ENCODE results near the gene PDCD1.
"Not testable (repeated sequence)": the region's sequence is repeated elsewhere in the genome, so short reads cannot be mapped to it uniquely, and the experiment has no call there.

The PDCD1 gene

GRCh38 chr2:241833756-241834526 lies 24.8 kb downstream of the PDCD1 start:
- not testable (repeated sequence) for DNase-seq (ENCODE audit: low spot score)

DNA sequence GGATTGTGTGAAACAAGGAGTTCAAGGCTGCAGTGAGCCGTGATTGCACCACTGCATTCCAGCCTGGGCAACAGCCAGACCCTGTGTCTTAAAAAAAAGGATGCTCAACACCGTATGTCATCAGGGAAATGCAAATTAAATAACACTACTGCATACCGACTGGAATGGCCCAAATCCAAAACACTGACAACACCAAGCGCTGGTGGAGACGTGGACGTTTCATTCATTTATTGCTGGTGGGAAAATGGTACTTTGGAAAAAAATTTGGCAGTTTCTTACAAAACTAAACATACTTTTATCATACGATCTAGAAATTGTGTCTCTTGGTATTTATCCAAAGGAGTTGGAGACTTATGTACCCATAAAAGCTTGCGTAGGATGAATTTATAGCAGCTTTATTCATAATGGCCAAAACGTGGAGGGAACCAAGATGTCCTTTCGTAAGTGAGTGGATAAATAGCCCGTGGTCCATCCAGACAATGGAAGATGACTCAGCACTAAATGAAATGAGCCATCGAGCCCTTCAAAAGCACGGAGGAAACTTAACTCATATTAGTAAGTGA lies 25.5 kb downstream of the PDCD1 start:
- no peak for DNase-seq (ENCODE audit: low spot score)

DNA sequence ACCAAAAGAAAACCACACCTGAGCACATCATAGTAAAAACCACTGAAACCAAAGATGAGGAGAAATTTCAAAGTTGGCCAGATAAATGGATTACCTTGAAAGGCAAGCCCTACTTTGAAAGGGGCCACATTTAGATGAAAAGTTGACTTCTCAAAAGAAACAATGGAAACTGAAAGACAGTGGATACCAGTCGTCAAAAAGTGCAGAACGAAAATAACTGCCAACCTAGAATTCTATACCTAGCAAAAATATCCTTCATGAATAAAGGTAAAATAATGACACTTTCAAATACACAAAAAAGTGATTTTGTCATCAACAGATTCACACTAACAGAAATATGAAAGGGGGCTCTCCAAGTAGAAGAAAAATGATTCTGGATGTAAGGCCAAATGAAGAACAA lies 31.3 kb downstream of the PDCD1 start:
- no peak for DNase-seq (ENCODE audit: low spot score)

DNA sequence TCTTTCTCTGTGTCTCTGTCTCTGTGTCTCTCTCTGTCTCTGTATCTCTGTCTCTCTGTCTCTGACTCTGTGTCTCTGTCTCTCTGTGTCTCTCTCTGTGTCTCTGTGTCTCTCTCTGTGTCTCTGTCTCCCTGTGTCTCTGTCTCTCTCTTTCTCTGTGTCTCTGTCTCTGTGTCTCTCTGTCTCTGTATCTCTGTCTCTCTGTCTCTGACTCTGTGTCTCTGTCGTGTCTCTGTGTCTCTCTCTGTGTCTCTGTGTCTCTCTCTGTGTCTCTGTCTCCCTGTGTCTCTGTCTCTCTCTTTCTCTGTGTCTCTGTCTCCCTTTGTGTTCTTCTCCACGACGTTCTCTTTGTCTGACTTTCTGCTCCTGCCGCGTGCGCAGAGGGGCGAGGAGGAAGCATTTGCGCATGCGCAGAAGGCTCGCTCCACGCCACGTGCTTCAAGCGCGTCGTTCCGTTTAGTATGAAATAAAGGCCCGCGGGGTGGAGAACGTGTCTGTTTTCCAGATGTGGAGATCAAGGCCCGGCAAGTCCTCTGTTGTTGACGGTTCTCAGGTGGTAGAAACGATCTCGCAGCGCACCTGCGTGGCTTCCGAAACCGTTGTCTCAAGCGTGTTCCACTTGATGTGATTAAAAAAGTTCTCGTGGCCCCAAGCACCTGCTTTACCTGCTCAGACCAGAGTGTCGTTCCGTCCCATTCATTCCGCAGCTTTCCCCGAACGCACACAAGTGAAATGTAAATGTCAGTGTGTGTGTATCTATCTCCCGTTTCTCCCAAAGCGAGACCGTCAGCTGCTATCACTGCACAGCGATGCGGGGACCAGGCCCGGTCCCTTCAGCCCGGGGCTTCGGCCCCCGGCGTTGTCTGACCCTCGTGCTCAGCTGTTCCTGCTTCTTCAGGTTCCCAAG lies 34.9 kb downstream of the PDCD1 start:
- DNase-seq (ENCODE audit: low spot score): not testable (repeated sequence)

DNA sequence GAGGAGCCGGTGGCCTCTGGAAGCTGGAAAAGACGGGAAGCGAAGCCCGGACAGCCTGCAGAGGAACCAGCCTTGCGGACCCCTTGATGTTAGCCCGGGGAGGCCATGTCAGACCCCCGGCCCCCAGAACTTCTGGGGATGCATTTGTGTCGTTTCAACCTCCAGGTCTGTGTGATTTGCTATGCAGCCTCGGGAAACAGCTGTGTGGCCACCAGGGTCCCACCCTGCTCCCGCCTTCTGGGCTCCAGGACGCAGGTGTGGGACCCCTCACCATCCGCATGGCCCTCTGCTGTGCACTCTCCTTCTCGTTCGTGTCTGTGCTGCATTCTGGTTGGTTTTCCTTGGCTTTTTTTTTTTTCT lies 36.5 kb downstream of the PDCD1 start:
- DNase-seq (ENCODE audit: low spot score): no peak

GRCh38 chr2:241821460-241822263 lies 37.0 kb downstream of the PDCD1 start:
- no peak for DNase-seq (ENCODE audit: low spot score)

- DNase-seq (ENCODE audit: low spot score): no peak
Measured at GRCh38 chr2:241820625-241821384, 37.9 kb downstream of the PDCD1 start.

DNA sequence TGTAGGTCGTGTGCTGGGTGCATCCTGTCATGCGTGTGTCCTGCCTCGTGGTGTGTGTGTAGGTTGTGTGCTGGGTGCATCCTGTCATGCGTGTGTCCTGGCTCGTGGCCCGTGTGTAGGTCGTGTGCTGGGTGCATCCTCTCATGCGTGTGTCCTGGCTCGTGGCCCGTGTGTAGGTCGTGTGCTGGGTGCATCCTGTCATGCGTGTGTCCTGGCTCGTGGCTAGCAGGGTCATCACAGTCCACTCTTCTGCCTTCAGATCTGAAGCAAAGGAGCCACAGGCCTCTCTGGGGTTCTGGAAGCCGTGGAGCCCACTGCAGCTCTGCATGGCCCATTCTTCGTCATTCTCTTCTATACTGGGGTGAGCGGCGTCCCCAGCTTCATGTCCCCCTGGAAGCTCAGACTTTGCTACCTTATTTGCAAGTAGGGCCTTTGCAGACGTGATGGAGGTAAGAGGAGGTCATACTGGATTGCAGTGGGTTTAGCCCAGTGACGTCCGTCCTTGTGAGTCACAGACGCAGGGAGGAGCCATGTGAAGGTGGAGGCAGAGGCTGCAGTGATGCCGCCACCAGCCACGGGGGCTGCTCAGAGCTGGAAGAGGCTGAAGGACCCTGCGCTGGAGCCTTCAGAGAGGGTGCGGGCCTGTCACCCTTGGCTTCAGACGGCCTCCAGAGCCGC lies 38.6 kb downstream of the PDCD1 start:
- not testable (repeated sequence) for DNase-seq (ENCODE audit: low spot score)

DNA sequence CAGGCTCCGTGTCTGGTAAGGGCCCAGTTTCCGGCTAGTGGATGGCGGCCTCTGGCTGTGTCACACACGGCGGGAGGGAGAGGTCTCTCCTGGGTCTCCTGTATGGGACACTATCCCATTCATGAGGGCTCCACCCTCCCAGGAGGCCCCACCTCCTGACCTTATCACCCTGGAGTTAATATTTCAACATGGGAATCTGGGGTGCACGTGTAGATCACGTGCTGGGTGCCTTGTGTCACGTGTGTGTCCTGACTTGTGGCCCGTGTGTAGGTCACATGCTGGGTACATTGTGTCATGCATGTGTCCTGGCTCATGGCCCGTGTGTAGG lies 39.8 kb downstream of the PDCD1 start:
- DNase-seq (ENCODE audit: low spot score): no peak

DNA sequence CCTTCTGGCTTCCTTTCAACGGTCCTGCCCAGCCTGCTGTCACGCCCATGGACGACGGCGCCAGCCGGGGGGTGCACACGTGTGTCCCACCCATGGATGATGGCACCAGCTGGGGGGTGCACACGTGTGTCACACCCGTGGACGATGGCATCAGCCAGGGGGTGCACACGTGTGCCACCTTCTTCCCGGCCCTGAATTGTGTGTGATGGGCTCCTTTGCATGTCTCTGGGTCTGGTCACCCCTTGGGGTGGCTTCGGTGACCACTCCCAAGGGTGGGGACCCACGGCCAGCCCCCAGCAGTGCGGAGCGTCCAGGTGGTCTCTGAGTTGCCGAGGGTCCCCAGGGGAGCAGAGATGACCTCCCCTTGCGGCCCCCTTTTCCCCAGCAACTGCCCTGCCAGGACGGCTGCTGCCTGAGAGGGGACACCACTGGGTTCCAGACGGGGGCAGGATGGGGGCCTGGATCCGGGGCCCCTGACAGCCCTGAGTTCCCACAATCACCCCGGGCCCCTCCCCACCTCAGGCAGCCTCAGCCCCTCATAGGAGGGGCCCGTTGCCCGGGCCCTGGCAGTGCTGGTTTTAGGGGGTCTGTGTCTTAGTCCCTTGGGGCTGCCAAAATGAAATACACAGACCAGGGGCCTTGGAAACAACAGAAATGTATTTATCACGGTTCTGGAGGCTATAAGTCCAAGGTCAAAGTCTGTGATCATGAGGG lies 40.3 kb downstream of the PDCD1 start:
- DNase-seq (ENCODE audit: low spot score): no peak

- DNase-seq (ENCODE audit: low spot score): not testable (repeated sequence)
Measured at GRCh38 chr2:241817821-241818215, 40.9 kb downstream of the PDCD1 start.

DNA sequence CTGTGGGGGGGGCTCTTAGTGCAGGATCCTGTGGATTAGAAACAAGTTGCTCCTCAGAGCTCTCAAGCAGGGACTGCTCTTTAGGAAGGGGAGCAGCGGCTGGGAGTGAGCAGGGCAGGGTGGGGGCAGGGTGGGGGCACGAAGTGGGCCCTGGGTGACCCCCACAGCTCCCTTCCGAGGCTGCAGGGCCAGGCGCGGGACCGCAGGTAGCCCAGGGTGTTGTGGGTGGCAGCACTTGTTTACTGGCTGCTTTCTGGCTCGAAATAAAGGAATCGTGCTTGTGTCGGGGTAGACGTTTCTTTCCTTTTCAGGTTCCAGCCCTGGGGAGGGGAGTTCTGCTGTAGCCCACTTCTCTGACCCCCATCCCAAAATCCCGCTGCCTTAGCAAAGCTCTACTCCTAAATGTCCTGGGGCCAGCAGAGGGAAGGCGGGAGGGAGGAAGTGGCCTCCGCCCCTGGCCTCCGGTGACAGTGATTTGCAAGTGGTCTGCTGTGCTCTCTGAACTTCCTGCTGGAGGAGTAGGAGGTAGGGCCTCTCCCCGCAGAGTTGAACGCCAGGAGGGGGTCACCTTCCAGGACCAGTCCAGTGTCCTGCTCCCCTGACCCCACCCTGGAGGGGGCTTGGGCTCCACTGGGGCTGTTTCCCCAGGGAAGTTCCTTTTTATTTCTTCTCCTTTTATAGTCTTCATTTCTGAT lies 41.4 kb downstream of the PDCD1 start:
- no peak for DNase-seq (ENCODE audit: low spot score)

GRCh38 chr2:241816431-241817121 lies 42.1 kb downstream of the PDCD1 start:
- no peak for DNase-seq (ENCODE audit: low spot score)

DNA sequence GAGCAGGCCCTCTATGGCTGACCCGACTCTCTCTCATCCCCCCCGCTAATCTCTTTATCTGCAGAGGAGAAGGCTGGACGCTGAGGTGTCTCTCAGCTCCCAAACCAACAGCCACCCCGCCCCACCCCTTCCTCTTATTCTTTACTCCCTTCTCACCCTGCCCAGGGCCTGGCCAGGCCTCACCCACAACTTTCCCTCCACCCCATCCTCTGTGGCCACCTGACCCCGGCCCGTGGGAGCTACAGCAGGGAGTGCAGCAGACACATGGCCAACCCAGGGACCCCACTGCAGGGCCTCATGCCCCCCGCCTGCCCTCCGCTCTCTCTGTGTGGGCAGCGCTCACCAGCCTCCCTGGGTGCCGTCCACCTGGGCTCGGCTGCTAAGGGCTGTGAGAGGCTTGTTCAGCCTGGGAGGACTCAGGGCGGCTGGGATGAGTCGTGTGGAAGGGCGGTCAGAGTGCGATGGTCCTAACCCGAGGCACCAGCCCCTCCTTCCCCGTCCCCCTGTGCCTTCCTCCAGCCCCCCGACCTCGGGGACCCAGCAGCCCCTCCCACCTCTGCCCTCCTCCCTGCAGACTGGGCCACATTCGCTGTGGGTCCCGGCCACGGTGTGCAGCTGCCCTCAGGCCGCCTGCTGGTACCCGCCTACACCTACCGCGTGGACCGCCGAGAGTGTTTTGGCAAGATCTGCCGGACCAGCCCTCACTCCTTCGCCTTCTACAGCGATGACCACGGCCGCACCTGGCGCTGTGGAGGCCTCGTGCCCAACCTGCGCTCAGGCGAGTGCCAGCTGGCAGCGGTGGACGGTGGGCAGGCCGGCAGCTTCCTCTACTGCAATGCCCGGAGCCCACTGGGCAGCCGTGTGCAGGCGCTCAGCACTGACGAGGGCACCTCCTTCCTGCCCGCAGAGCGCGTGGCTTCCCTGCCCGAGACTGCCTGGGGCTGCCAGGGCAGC lies 42.9 kb downstream of the PDCD1 start:
- DNase-seq (ENCODE audit: low spot score): no peak

DNA sequence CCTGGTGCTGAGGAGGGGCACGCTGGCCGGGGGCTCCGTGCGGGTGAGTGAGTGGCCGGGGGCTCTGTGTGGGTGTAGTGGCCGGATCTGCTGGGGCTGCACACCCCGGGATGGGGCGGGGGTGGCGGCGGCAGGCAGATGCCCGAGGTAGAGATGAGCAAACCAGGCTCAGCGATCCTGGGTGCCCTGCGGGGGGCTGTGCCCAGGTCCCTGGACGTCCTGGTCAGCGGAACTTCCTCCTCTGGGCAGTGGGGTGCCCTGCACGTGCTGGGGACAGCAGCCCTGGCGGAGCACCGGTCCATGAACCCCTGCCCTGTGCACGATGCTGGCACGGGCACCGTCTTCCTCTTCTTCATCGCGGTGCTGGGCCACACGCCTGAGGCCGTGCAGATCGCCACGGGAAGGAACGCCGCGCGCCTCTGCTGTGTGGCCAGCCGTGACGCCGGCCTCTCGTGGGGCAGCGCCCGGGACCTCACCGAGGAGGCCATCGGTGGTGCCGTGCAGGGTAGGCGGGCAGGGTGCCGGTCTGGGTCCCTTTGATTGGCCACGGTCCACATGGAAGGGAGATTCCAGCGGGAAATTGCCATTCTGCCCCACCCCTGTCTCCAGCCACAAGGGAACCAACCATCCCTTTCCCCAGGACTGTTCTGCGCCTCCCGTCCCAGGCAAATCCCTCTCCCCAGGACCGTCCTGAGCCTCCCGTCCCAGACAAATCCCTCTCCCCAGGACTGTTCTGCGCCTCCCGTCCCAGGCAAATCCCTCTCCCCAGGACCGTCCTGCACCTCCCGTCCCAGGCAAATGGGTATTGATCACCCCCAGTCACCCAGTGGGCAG lies 43.8 kb downstream of the PDCD1 start:
- DNase-seq (ENCODE audit: low spot score): no peak

DNA sequence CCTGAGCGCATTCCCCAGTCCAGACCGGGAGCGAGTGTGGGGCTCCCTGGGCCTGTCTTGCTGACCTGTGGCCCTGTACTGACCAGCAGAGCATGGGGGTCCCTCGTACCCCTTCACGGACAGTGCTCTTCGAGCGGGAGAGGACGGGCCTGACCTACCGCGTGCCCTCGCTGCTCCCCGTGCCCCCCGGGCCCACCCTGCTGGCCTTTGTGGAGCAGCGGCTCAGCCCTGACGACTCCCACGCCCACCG lies 44.4 kb downstream of the PDCD1 start:
- DNase-seq (ENCODE audit: low spot score): no peak

Measured in activated CD4-positive, alpha-beta T cell treated with anti-CD3 and anti-CD28 coated beads, Interleukin-2, Interleukin-4, amounts not matched to agents 100 ng/mL and 50 ng/mL, durations not matched to agents 16 hours and 8 hours (primary cell).